AG09319 (cell line): ENCODE results near the gene CIZ1.

ENCODE experiments used
- DNase-seq: peaks from one replicate; pipeline ENCODE4 v3.0.0-alpha.2; 2010; ENCODE audit warnings: low read depth; ENCODE audit errors: extremely low read depth
- CTCF ChIP-seq: IDR thresholded peaks from 2 replicates; pipeline ENCODE4 v1.5.1; 2011; ENCODE audit warnings: low read depth, mild to moderate bottlenecking, inconsistent platforms, low read length, moderate library complexity

CIZ1 gene

GRCh38 chr9:128121924-128122808, 69.2 kb downstream of the CIZ1 start:
- no peak for DNase-seq
- no peak for TF ChIP-seq CTCF

- no peak for TF ChIP-seq CTCF
Observed at GRCh38 chr9:128121466-128121810, 69.9 kb downstream of the CIZ1 start.

DNA sequence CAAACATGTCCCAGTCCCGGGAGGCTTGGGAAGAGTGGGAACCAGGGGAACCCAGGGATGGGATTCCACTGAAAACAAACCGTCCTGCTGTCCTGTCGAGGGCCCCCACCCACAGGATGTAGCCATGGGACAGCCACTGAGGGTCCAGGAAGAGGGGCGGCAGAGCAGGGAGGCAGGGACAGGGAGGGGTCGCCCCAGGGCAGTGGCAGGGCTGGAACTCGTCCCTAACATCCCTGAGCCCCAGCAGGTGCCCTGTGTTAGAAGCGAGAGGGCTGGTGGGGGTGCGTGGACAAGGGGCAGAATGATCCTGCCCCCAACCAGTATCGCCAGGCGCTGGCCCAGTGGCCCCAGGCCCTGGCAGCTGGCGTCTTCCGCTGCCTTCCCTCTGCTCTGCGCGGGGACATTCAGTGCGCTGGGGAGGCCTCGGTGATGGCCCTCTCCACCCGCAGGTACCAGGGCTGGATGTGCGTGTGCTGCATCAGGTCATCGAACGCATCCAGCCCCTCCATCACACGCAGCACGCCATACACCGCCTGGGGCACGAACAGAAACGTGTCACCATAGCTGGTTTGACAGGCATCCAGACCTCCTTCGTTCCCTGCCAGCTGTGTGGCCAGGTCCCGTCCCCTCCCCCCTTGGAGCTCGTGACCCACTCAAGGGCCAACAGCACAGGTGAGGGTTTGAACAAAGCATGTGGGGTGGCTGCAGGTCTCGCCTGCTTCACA, 70.5 kb downstream of the CIZ1 start:
- DNase-seq = no peak
- no peak for TF ChIP-seq CTCF

More at GRCh38 chr9:128121466-128121810, 69.9 kb downstream of the CIZ1 start:
- DNase-seq = no peak

- no peak for DNase-seq
- no peak for TF ChIP-seq CTCF
Observed at GRCh38 chr9:128120061-128120740, 71.2 kb downstream of the CIZ1 start.

GRCh38 chr9:128118971-128119665, 72.3 kb downstream of the CIZ1 start:
- TF ChIP-seq CTCF = no peak
- no peak for DNase-seq

- DNase-seq = no peak
- no peak for TF ChIP-seq CTCF
Observed at GRCh38 chr9:128118472-128118857, 72.9 kb downstream of the CIZ1 start.
